ENCODE measurements around the gene PAPOLB. TPM values are rescaled to one million over a fixed set of nuclear protein-coding genes. Genes with fewer than 3 reads are reported as not detected.

Gene PAPOLB
- total RNA-seq = under 0.01 TPM in 1 of 2 replicates, not detected in the other

DNA sequence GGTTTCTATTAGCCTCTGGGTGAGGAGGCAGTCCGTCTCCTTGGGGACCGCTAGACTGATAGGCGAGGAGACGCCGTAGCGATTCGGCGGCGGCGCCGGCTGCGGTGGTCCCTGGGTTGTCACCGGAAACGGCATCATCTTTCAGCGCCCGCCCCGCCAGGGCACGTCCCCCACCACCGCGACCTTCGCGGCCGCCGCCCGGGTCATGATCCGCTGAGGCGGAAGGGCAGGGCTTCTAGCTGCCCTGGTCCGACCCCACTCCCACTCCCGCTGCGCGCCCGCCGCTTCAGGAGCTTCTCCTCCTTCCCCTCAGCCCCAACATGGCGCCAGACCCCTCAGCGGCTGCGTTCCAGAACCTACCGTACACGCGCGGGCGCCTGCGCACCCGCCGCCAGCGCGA lies at the start of gene PAPOLB:
TSS of gene PAPOLB (minus strand) at position 358 of the 400 bp plus-strand sequence. CDS start at position 138, 220 bp downstream.
- FAIRE-seq (no peak), DNase-seq (ENCODE audit: low read depth) (no peak)
- TF ChIP-seq, protein P1, sequence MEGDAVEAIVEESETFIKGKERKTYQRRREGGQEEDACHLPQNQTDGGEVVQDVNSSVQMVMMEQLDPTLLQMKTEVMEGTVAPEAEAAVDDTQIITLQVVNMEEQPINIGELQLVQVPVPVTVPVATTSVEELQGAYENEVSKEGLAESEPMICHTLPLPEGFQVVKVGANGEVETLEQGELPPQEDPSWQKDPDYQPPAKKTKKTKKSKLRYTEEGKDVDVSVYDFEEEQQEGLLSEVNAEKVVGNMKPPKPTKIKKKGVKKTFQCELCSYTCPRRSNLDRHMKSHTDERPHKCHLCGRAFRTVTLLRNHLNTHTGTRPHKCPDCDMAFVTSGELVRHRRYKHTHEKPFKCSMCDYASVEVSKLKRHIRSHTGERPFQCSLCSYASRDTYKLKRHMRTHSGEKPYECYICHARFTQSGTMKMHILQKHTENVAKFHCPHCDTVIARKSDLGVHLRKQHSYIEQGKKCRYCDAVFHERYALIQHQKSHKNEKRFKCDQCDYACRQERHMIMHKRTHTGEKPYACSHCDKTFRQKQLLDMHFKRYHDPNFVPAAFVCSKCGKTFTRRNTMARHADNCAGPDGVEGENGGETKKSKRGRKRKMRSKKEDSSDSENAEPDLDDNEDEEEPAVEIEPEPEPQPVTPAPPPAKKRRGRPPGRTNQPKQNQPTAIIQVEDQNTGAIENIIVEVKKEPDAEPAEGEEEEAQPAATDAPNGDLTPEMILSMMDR (IDR thresholded peaks at IDR 0.05; ENCODE audit: insufficient read depth, low read length, severe bottlenecking) = no peak
- Histone ChIP-seq H3K27me3 (ENCODE audit: control insufficient read depth, insufficient read depth, low read length) (no peaks in the 10 kb centered on the region), H3K36me3 (ENCODE audit: control insufficient read depth, insufficient read depth, low read length) (no peaks in the 10 kb centered on the region), H3K4me3 (ENCODE audit: low read depth, low read length) (no peak within 1 kb of the TSS)

DNA sequence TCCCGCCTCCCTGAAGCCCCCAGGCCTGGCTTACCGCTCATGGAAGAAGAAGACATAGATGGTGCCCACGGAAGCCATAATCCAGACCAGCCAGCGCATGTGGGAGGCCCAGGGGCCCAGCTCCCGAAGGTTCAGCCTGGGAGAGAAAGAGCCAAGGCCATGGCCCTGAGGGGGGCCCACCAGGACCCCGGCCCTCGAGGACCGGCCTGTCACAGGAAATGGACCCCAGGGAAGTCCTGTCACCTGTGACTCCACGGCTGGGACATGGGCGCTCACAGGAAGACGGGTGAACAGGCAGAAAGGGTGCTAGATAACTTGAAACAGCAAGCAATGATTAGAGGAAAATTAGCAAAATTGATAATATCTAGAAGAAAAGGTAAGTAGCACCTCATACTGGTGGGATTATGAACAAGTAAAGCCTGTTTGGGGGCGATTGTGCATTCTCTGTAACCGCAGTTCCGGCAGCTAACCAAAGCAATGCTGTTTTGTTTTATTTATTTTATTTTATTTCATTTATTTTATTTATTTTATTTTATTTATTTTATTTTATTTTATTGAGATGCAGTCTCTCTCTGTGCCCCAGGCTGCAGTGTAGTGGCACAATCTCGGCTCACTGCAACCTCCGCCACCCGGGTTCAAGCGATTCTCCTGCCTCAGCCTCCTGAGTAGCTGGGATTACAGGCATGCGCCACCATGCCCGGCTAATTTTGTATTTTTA lies 49.4 kb upstream of the PAPOLB start:
- no peak for DNase-seq (ENCODE audit: low read depth)
- no peaks in the 10 kb centered on the region for H3K27me3 ChIP-seq (ENCODE audit: control insufficient read depth, insufficient read depth, low read length)
- TF ChIP-seq, protein P1 (IDR thresholded peaks at IDR 0.05; ENCODE audit: insufficient read depth, low read length, severe bottlenecking) = no peak
- no peaks in the 10 kb centered on the region for H3K36me3 ChIP-seq (ENCODE audit: control insufficient read depth, insufficient read depth, low read length)
- FAIRE-seq = no peak
- no peak overlapping the region for H3K4me3 ChIP-seq (ENCODE audit: low read depth, low read length)

DNA sequence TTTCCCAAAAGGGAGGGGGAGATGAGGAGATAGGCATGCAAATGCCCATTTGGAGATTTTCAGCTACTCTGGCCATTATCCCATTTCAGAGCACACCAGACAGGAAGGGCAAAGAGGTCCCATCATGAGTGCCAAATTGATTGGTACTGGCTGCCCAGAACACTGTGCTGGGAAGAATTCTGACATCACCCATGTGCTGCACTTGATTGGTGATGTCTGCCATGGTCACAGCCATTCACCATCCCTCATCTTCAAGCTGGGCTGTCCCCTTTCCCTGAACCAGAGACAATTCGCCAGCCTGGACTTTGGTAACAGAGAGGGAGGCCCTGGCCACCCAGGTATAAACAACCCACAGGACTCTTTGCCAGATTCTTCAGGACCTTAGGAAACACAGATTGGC lies 44.9 kb upstream of the PAPOLB start:
- no peaks in the 10 kb centered on the region for H3K27me3 ChIP-seq (ENCODE audit: control insufficient read depth, insufficient read depth, low read length)
- DNase-seq (ENCODE audit: low read depth) = no peak
- H3K4me3 ChIP-seq (ENCODE audit: low read depth, low read length) = no peak overlapping the region
- TF ChIP-seq, protein P1 (IDR thresholded peaks at IDR 0.05; ENCODE audit: insufficient read depth, low read length, severe bottlenecking) = no peak
- no peaks in the 10 kb centered on the region for H3K36me3 ChIP-seq (ENCODE audit: control insufficient read depth, insufficient read depth, low read length)
- FAIRE-seq = no peak

DNA sequence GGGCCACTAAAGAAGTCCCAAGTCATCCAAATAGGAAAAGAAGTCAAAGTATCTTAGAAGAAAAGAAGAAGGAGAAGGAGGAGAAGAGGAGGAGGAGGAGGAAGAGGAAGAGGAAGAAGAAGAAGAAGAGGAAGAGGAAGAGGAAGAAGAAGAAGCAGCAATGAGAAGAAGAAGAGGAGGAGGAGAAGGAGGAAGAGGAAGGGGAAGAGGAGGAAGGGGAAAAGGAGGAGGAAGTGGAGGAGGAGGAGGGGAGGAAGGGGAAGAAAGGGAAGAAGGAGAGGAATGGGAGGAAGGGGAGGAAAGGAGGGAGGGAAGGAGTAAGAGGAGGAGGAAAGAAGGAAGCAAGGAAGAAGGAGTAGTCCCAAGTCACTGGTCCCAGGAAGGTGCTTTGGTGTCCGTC lies 43.3 kb upstream of the PAPOLB start:
- H3K27me3 ChIP-seq (ENCODE audit: control insufficient read depth, insufficient read depth, low read length) = no peaks in the 10 kb centered on the region
- TF ChIP-seq, protein P1 (IDR thresholded peaks at IDR 0.05; ENCODE audit: insufficient read depth, low read length, severe bottlenecking) = no peak
- H3K4me3 ChIP-seq (ENCODE audit: low read depth, low read length) = no peak overlapping the region
- peak; percentile 62 for FAIRE-seq
- H3K36me3 ChIP-seq (ENCODE audit: control insufficient read depth, insufficient read depth, low read length) = no peaks in the 10 kb centered on the region
- DNase-seq (ENCODE audit: low read depth) = no peak

DNA sequence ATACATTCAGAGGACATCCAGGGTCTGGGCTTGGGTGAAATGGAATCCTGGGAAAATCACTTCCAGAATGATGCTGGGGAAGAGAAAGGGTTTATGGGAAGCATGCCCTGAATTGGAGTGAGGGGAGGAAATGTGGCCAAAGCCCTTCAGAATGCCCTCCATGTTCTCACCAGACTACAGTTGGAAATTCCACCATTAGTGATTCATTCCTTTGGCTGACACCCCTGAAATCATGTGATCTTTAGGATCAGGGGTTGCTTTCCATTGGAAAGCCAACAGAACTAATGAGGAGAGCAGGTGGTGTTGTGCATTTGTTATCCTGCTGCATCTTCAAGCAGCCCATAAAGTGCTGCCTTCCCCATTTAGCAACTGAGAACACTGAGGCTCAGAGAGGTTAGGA lies 42.5 kb upstream of the PAPOLB start:
- Histone ChIP-seq H3K27me3 (ENCODE audit: control insufficient read depth, insufficient read depth, low read length) (no peaks in the 10 kb centered on the region), H3K36me3 (ENCODE audit: control insufficient read depth, insufficient read depth, low read length) (no peaks in the 10 kb centered on the region), H3K4me3 (ENCODE audit: low read depth, low read length) (no peak overlapping the region)
- TF ChIP-seq, protein P1 (IDR thresholded peaks at IDR 0.05; ENCODE audit: insufficient read depth, low read length, severe bottlenecking) = no peak
- FAIRE-seq = no peak
- no peak for DNase-seq (ENCODE audit: low read depth)

DNA sequence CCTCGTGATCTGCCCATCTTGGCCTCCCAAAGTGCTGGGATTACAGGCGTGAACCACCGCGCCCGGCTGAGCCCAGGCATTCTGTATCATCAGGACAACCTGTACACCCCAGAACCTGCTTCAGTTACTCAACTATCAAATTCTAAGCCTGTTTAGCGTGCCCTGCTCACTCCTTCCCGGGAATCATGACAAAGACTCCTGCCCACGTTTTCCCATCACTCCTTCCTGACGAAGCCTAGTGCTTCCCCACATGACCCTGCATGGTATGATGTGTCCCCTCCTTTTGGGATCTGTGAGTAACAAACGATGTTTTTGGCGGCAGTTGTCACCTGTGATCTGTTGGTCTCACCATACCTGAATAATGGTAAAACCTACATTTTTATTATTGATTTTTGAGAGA lies 33.9 kb upstream of the PAPOLB start:
- Histone ChIP-seq H3K4me3 (ENCODE audit: low read depth, low read length) (no peak overlapping the region), H3K36me3 (ENCODE audit: control insufficient read depth, insufficient read depth, low read length) (no peaks in the 10 kb centered on the region), H3K27me3 (ENCODE audit: control insufficient read depth, insufficient read depth, low read length) (no peaks in the 10 kb centered on the region)
- TF ChIP-seq, protein P1 (IDR thresholded peaks at IDR 0.05; ENCODE audit: insufficient read depth, low read length, severe bottlenecking) = no peak
- DNase-seq (ENCODE audit: low read depth) (no peak), FAIRE-seq (no peak)

All from bronchial epithelial cell (primary cell).